Gastroesophageal sphincter (tissue), 3 donors: ENCODE data around the gene SLC44A1.

Source experiments
- CTCF ChIP-seq, 4 experiments: fragments of 200-600 bp in 2 of 4; fragments of 450-650 bp in 2 of 4; sonication (generic) in 1 of 4; IDR thresholded peaks; one replicate each; pipeline ENCODE4 v1.5.1; 2017 to 2019; ENCODE audit warnings: antibody characterized with exemption in 4 of 4, mild to moderate bottlenecking in 2 of 4, moderate library complexity in 2 of 4
- POLR2A ChIP-seq, 2 donors: fragments of 450-650 bp; IDR thresholded peaks; one replicate each; pipeline ENCODE4 v1.6.1; 2017; ENCODE audit warnings: antibody characterized with exemption in 2 of 2, mild to moderate bottlenecking in 2 of 2, moderate library complexity in 1 of 2
- POLR2AphosphoS5 ChIP-seq: sonication (generic); formaldehyde crosslinking; IDR thresholded peaks from one replicate; pipeline ENCODE4 v1.6.1; 2017; ENCODE audit warnings: antibody characterized with exemption

GRCh38 chr9:105475302-105475701 is 230.9 kb downstream of the SLC44A1 start:
- TF ChIP-seq POLR2A (IDR thresholded peaks at IDR 0.05): no peak
- TF ChIP-seq CTCF (IDR thresholded peaks at IDR 0.05): peak in 2 of 4 experiments; percentile 12 to 25
- TF ChIP-seq POLR2AphosphoS5: no peak
